Ishikawa (cell line): ENCODE measurements around the gene NAB1.

Experiments used
- EGR1 ChIP-seq: IDR thresholded peaks from 2 replicates; pipeline ENCODE4 v1.6.1; 2012
- MAX ChIP-seq: IDR thresholded peaks from 2 replicates; pipeline ENCODE4 v1.6.1; 2012
- REST ChIP-seq: IDR thresholded peaks from 2 replicates; pipeline ENCODE4 v1.6.1; 2012; ENCODE audit warnings: low read depth, mild to moderate bottlenecking
- TEAD4 ChIP-seq: IDR thresholded peaks from 2 replicates; pipeline ENCODE4 v1.6.1; 2012

- TF ChIP-seq EGR1, result no peak
- no peak for TF ChIP-seq REST
- TF ChIP-seq TEAD4, result no peak
- TF ChIP-seq MAX, result no peak
Observed at GRCh38 chr2:190663839-190664238, 15.0 kb downstream of the NAB1 start.
